WTC11 (cell line): ENCODE results near the gene PLAAT3.

Source experiments
- CBFB ChIP-seq: sonication (generic); formaldehyde crosslinking; IDR thresholded peaks from 2 replicates; pipeline ENCODE4 v1.8.1; 2022; ENCODE audit warnings: mild to moderate bottlenecking, low read depth, missing genetic modification reagents
- CDX4 ChIP-seq: fragments of 250-450 bp; sonication (Bioruptor Pico); IDR thresholded peaks from 2 replicates; pipeline ENCODE4 v1.9.0; 2021; ENCODE audit warnings: moderate library complexity, mild to moderate bottlenecking, inconsistent platforms, borderline replicate concordance
- CTCF ChIP-seq: fragments of 200-600 bp; IDR thresholded peaks from 2 replicates; pipeline ENCODE4 v1.8.0; 2022; ENCODE audit warnings: antibody characterized with exemption
- ETV6 ChIP-seq: sonication (generic); formaldehyde crosslinking; IDR thresholded peaks from 2 replicates; pipeline ENCODE4 v1.8.1; 2022; ENCODE audit warnings: mild to moderate bottlenecking, missing genetic modification reagents
- FOXP4 ChIP-seq: sonication (generic); formaldehyde crosslinking; IDR thresholded peaks from 2 replicates; pipeline ENCODE4 v1.8.0; 2022; ENCODE audit warnings: mild to moderate bottlenecking, missing genetic modification reagents
- MAX ChIP-seq: sonication (generic); formaldehyde crosslinking; IDR thresholded peaks from 2 replicates; pipeline ENCODE4 v1.8.0; 2022; ENCODE audit warnings: mild to moderate bottlenecking, missing genetic modification reagents
- MXD4 ChIP-seq: fragments of 250-450 bp; sonication (Bioruptor Pico); IDR thresholded peaks from 2 replicates; pipeline ENCODE4 v1.8.0; 2021; ENCODE audit warnings: mild to moderate bottlenecking, moderate library complexity, borderline replicate concordance
- NR3C1 ChIP-seq: sonication (generic); formaldehyde crosslinking; conservative IDR thresholded peaks from 2 replicates; pipeline ENCODE4 v1.8.1; 2023; ENCODE audit warnings: low read depth, mild to moderate bottlenecking, missing genetic modification reagents
- TEAD4 ChIP-seq: sonication (generic); formaldehyde crosslinking; IDR thresholded peaks from 2 replicates; pipeline ENCODE4 v1.8.0; 2022; ENCODE audit warnings: mild to moderate bottlenecking, missing genetic modification reagents
- USF1 ChIP-seq: sonication (generic); formaldehyde crosslinking; IDR thresholded peaks from 2 replicates; pipeline ENCODE4 v1.8.0; 2022; ENCODE audit warnings: mild to moderate bottlenecking, missing genetic modification reagents
- ZNF121 ChIP-seq: sonication (generic); formaldehyde crosslinking; IDR thresholded peaks from 2 replicates; pipeline ENCODE4 v1.8.0; 2023; ENCODE audit warnings: missing genetic modification reagents
- ZNF317 ChIP-seq: sonication (generic); formaldehyde crosslinking; IDR thresholded peaks from 2 replicates; pipeline ENCODE4 v1.8.1; 2023; ENCODE audit warnings: low read depth, mild to moderate bottlenecking, moderate library complexity, missing genetic modification reagents, borderline replicate concordance

- TF ChIP-seq CTCF (no peak), MXD4 (CRISPR knock-in tag) (no peak), FOXP4 (CRISPR knock-in tag) (no peak), ZNF317 (CRISPR knock-in tag) (no peak), ETV6 (CRISPR knock-in tag) (no peak), CDX4 (no peak), MAX (CRISPR knock-in tag) (no peak), TEAD4 (no peak), CBFB (CRISPR knock-in tag) (no peak), USF1 (CRISPR knock-in tag) (no peak), NR3C1 (CRISPR knock-in tag) (no peak), ZNF121 (CRISPR knock-in tag) (no peak)
These were observed 2.1 kb downstream of the PLAAT3 start for GRCh38 chr11:63612181-63612580.
